SK-N-MC (cell line): ENCODE measurements around the gene KIF23.

Source experiments
- DNase-seq: peaks from one replicate; pipeline ENCODE4 v3.0.0-alpha.2; 2011; ENCODE audit warnings: low read depth, low spot score
- H3K27ac ChIP-seq: fragments of 200-600 bp; sonication (generic); 2 replicates; pipeline ENCODE4 v1.5.1; 2016; ENCODE audit warnings: mixed run types
- H3K36me3 ChIP-seq: fragments of 200-600 bp; sonication (generic); 2 replicates; pipeline ENCODE4 v1.6.1; 2017; ENCODE audit warnings: antibody characterized with exemption, low read length, mixed read lengths; ENCODE audit not compliant: insufficient read depth
- H3K4me3 ChIP-seq: fragments of 200-600 bp; sonication (generic); 2 replicates; pipeline ENCODE4 v1.5.1; 2016
- H3K9ac ChIP-seq: fragments of 200-600 bp; sonication (generic); 2 replicates; pipeline ENCODE4 v1.8.0; 2017; ENCODE audit warnings: mixed run types, mixed read lengths; ENCODE audit not compliant: insufficient read length
- H3K9me3 ChIP-seq: fragments of 200-600 bp; sonication (generic); 2 replicates; pipeline ENCODE4 v1.6.1; 2017; ENCODE audit warnings: low read depth, mild to moderate bottlenecking, antibody characterized with exemption, low read length, moderate library complexity, mixed read lengths
- EZH2 ChIP-seq: fragments of 200-600 bp; sonication (generic); IDR thresholded peaks from one replicate; pipeline ENCODE4 v1.6.1; 2017; ENCODE audit warnings: antibody characterized with exemption
- FOXP2 ChIP-seq: optimal IDR thresholded peaks from 2 replicates; pipeline ENCODE3; 2011; ENCODE audit warnings: mild to moderate bottlenecking, moderate library complexity; ENCODE audit not compliant: insufficient read depth; ENCODE audit errors: extremely low read length, control extremely low read depth
- POLR2AphosphoS5 ChIP-seq: IDR thresholded peaks from 2 replicates; pipeline ENCODE4 v1.6.1; 2012; ENCODE audit warnings: mild to moderate bottlenecking, low read depth, low read length, borderline replicate concordance

The KIF23 gene

GRCh38 chr15:69496001-69496400 is 81.9 kb downstream of the KIF23 start:
- DNase-seq, result no peak
- Histone ChIP-seq H3K27ac (no peak overlapping the region), H3K9ac (no peak overlapping the region), H3K36me3 (no peaks in the 10 kb centered on the region), H3K9me3 (peaks cover 4% of the 10 kb centered on the region; the same call in 1 of the 2 replicates), H3K4me3 (no peak overlapping the region)
- TF ChIP-seq FOXP2 (no peak), POLR2AphosphoS5 (no peak), EZH2 (no peak)

- DNase-seq, result no peak
Measured at GRCh38 chr15:69497076-69497475, 82.9 kb downstream of the KIF23 start.

GRCh38 chr15:69497667-69498066 is 83.5 kb downstream of the KIF23 start:
- no peak overlapping the region for H3K9ac ChIP-seq
- H3K27ac ChIP-seq, result no peak overlapping the region
- DNase-seq, result no peak
- no peak overlapping the region for H3K4me3 ChIP-seq
- no peaks in the 10 kb centered on the region for H3K36me3 ChIP-seq
- no peaks in the 10 kb centered on the region for H3K9me3 ChIP-seq
- no peak for TF ChIP-seq EZH2
- no peak for TF ChIP-seq FOXP2
- no peak for TF ChIP-seq POLR2AphosphoS5

More at GRCh38 chr15:69497076-69497475, 82.9 kb downstream of the KIF23 start:
- Histone ChIP-seq H3K9me3 (no peaks in the 10 kb centered on the region), H3K27ac (no peak overlapping the region), H3K36me3 (no peaks in the 10 kb centered on the region), H3K4me3 (no peak overlapping the region), H3K9ac (no peak overlapping the region)
- TF ChIP-seq FOXP2 (no peak), EZH2 (no peak), POLR2AphosphoS5 (no peak)
